Measurements from ENCODE around the gene CDH8.

CDH8 gene

GRCh38 chr16:61616088-61616487 lies 420.1 kb downstream of the CDH8 start:
- no peak for DNase-seq (ENCODE audit: low read depth)

GRCh38 chr16:61611847-61612491 lies 424.3 kb downstream of the CDH8 start:
- no peak for DNase-seq (ENCODE audit: low read depth)

DNA sequence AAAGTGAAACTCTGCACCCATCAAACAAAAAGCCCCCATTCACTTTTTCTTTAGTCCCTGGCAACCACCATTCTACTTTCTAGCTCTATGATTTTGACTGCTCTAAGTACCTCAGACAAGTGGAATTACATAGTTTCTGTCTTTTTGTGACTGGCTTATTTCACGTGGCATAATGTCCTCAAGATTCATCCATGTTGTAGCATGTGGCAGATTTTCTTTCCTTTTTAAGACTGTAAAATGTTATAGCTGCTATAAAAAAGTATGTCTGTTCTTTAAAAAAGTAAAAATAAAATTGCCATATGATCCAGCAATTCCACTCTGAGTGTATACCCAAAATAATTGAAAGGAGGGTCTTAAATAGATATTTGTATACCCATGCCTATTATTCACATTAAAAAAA lies 429.7 kb downstream of the CDH8 start:
- DNase-seq (ENCODE audit: low read depth), result no peak
